HL-60 (cell line): ENCODE results near the gene EIF4A3.

ENCODE experiments used
- CTCF ChIP-seq: IDR thresholded peaks from one replicate; pipeline ENCODE4 v1.5.1; 2011; ENCODE audit warnings: low read length, control low read depth, inconsistent platforms; ENCODE audit not compliant: insufficient read depth
- GABPA ChIP-seq: IDR thresholded peaks from 2 replicates; pipeline ENCODE4 v1.6.1; 2012; ENCODE audit warnings: low read depth
- POLR2AphosphoS5 ChIP-seq: IDR thresholded peaks from 2 replicates; pipeline ENCODE4 v1.6.1; 2012; ENCODE audit warnings: low read depth
- REST ChIP-seq: IDR thresholded peaks from 2 replicates; pipeline ENCODE4 v1.6.1; 2012; ENCODE audit warnings: low read depth; ENCODE audit not compliant: insufficient replicate concordance
- SPI1 ChIP-seq: IDR thresholded peaks from 2 replicates; pipeline ENCODE4 v1.6.1; 2012; ENCODE audit warnings: low read depth, mild to moderate bottlenecking, borderline replicate concordance

GRCh38 chr17:80119839-80120238 lies 27.1 kb downstream of the EIF4A3 start:
- TF ChIP-seq CTCF (no peak), REST (no peak), POLR2AphosphoS5 (no peak), GABPA (no peak), SPI1 (no peak)
